Panc1 (cell line): ENCODE results near the gene KIRREL3. TPM values are rescaled to one million over a fixed set of nuclear protein-coding genes. Genes with fewer than 3 reads are reported as not detected.

ENCODE experiments used
- ATAC-seq: fragments of 200-7000 bp; cut with Tn5 transposase; 2 replicates; pipeline ENCODE4 v1.9.1; 2020; ENCODE audit warnings: mild to moderate bottlenecking, moderate library complexity
- BruUV-seq: library from RNA; stranded (reverse); fragments of 400-500 nt; replicated peaks from 2 replicates; lab custom pipeline; 2021; lab: Mats Ljungman, UMichigan
- CTCF ChIA-PET: fragments of 300-600 bp; sonication (Branson Sonifier 250); formaldehyde crosslinking; loops from one replicate; lab custom pipeline; 2022; ENCODE audit warnings: antibody characterized with exemption; lab: Charles Lee
- POLR2A ChIA-PET: fragments of 300-600 bp; sonication (Branson Sonifier 250); formaldehyde crosslinking; loops from one replicate; lab custom pipeline; 2022; ENCODE audit warnings: antibody characterized with exemption; lab: Charles Lee
- DNase-seq: peaks from one replicate; pipeline ENCODE4 v3.0.0-alpha.2; 2010; ENCODE audit warnings: low read depth, low spot score
- H3K27ac ChIP-seq: 2 replicates; pipeline ENCODE4 v1.5.1; 2011; ENCODE audit warnings: mild to moderate bottlenecking, low read length, inconsistent platforms
- H3K27me3 ChIP-seq: fragments of 200-500 bp; sonication (Bioruptor generic); 2 replicates; pipeline ENCODE4 v1.6.0; 2014; ENCODE audit warnings: low read length, inconsistent platforms; ENCODE audit not compliant: control insufficient read depth, insufficient read depth
- H3K36me3 ChIP-seq: fragments of 200-500 bp; sonication (Bioruptor generic); 2 replicates; pipeline ENCODE4 v1.5.1; 2014; ENCODE audit warnings: inconsistent platforms, mild to moderate bottlenecking, low read length, moderate library complexity; ENCODE audit not compliant: control insufficient read depth, insufficient read depth
- H3K4me1 ChIP-seq: 2 replicates; pipeline ENCODE4 v1.5.1; 2011; ENCODE audit warnings: inconsistent platforms, mild to moderate bottlenecking, low read length, moderate library complexity; ENCODE audit not compliant: control insufficient read depth, insufficient read depth
- H3K4me3 ChIP-seq, 2 experiments: 2 replicates each; pipeline ENCODE4 v1.5.1; 2011 to 2012; ENCODE audit warnings: low read depth in 2 of 2, low read length in 2 of 2, mild to moderate bottlenecking in 2 of 2, inconsistent platforms in 1 of 2, moderate library complexity in 1 of 2
- H3K9me3 ChIP-seq: fragments of 200-500 bp; sonication (Bioruptor generic); 2 replicates; pipeline ENCODE4 v1.5.1; 2014; ENCODE audit warnings: low read depth, mild to moderate bottlenecking, inconsistent platforms, low read length, moderate library complexity; ENCODE audit not compliant: control insufficient read depth, insufficient read depth
- POLR2AphosphoS5 ChIP-seq: IDR thresholded peaks from 2 replicates; pipeline ENCODE4 v1.6.1; 2012; ENCODE audit warnings: mild to moderate bottlenecking, low read depth, low read length, moderate library complexity
- SIN3A ChIP-seq: IDR thresholded peaks from 2 replicates; pipeline ENCODE4 v1.6.1; 2012; ENCODE audit warnings: low read depth, mild to moderate bottlenecking, low read length, moderate library complexity, borderline replicate concordance; ENCODE audit not compliant: insufficient read depth
- TCF7L2 ChIP-seq: IDR thresholded peaks from 2 replicates; pipeline ENCODE4 v1.6.1; 2011; ENCODE audit warnings: mild to moderate bottlenecking, low read depth, low read length, inconsistent platforms
- in situ Hi-C: cut with HindIII; loops from 2 replicates; pipeline ENCODE4 v1.10.0; 2016; ENCODE audit warnings: low sequenced_read_pairs, low pct_unique_long_range_greater_than_20kb
- intact Hi-C: fragments of 100-400 bp; cut with micrococcal nuclease; formaldehyde crosslinking; loops from one replicate; pipeline ENCODE4 v1.10.0; 2022; ENCODE audit not compliant: unreplicated experiment
- total RNA-seq: library from RNA; stranded (reverse); gene quantifications from one replicate; pipeline ENCODE4 v1.2.1, GENCODE V29; 2021; ENCODE audit not compliant: unreplicated experiment
- TF ChIP-seq, protein P1 (sequence below), 2 experiments: IDR thresholded peaks; 2 replicates each; pipeline ENCODE4 v1.6.1; 2011 to 2012; ENCODE audit warnings: low read depth in 2 of 2, control low read depth in 1 of 2, low read length in 1 of 2, mild to moderate bottlenecking in 1 of 2, moderate library complexity in 1 of 2; ENCODE audit not compliant: insufficient read depth in 1 of 2
- TF ChIP-seq, protein P2 (sequence below): fragments of 450-650 bp; IDR thresholded peaks from 2 replicates; pipeline ENCODE4 v1.5.1; 2017; ENCODE audit warnings: mild to moderate bottlenecking

The KIRREL3 gene
- total RNA-seq, 1 experiment from 2014 or later: 0.36 TPM

DNA sequence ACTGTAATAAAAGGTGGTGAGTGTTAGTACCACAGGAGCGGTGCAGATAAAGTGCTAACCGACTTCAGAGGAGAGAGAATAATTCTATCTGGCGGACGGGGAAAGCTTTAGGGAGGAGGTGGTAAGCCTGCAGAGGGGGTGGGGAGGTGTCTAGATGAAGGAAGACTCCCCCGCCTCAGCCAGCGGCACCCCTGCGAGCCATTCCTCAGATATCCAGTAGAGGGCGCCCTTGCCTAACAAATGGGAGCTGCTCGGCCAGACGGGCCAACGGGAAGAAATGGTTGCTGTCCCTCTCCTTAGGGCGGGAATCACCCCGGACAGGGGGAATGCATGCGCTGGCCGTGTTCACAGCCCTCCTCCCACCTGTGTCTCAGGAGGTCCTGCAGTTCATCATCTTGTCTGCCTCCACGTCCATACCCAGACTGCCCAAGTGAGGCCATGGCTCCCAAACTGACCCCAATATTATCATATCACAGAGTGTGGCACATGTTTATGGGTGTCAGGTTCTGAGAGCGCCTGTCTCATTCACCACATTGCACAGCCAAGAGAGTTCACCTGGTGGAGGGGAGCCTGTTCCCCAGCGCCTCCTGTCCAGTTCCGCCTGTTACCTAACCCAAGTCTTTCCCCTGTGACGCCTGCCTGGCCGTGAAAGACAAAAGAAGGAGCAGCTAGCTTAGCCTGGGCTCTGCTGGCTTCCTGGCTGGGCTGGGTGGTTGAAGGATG, 559.6 kb downstream of the KIRREL3 start:
- TF ChIP-seq POLR2AphosphoS5 (no peak), TCF7L2 (no peak)
- TF ChIP-seq, protein P1, sequence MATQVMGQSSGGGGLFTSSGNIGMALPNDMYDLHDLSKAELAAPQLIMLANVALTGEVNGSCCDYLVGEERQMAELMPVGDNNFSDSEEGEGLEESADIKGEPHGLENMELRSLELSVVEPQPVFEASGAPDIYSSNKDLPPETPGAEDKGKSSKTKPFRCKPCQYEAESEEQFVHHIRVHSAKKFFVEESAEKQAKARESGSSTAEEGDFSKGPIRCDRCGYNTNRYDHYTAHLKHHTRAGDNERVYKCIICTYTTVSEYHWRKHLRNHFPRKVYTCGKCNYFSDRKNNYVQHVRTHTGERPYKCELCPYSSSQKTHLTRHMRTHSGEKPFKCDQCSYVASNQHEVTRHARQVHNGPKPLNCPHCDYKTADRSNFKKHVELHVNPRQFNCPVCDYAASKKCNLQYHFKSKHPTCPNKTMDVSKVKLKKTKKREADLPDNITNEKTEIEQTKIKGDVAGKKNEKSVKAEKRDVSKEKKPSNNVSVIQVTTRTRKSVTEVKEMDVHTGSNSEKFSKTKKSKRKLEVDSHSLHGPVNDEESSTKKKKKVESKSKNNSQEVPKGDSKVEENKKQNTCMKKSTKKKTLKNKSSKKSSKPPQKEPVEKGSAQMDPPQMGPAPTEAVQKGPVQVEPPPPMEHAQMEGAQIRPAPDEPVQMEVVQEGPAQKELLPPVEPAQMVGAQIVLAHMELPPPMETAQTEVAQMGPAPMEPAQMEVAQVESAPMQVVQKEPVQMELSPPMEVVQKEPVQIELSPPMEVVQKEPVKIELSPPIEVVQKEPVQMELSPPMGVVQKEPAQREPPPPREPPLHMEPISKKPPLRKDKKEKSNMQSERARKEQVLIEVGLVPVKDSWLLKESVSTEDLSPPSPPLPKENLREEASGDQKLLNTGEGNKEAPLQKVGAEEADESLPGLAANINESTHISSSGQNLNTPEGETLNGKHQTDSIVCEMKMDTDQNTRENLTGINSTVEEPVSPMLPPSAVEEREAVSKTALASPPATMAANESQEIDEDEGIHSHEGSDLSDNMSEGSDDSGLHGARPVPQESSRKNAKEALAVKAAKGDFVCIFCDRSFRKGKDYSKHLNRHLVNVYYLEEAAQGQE (IDR thresholded peaks at IDR 0.05; ENCODE audit: insufficient read depth in 1 of 2, low read depth in 2 of 2, low read length in 1 of 2): no peak
- TF ChIP-seq, protein P2, sequence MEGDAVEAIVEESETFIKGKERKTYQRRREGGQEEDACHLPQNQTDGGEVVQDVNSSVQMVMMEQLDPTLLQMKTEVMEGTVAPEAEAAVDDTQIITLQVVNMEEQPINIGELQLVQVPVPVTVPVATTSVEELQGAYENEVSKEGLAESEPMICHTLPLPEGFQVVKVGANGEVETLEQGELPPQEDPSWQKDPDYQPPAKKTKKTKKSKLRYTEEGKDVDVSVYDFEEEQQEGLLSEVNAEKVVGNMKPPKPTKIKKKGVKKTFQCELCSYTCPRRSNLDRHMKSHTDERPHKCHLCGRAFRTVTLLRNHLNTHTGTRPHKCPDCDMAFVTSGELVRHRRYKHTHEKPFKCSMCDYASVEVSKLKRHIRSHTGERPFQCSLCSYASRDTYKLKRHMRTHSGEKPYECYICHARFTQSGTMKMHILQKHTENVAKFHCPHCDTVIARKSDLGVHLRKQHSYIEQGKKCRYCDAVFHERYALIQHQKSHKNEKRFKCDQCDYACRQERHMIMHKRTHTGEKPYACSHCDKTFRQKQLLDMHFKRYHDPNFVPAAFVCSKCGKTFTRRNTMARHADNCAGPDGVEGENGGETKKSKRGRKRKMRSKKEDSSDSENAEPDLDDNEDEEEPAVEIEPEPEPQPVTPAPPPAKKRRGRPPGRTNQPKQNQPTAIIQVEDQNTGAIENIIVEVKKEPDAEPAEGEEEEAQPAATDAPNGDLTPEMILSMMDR: peak; percentile 96
- H3K9me3 ChIP-seq: no peaks in the 10 kb centered on the region
- DNase-seq (peak; percentile 46), ATAC-seq (peak; percentile 89)
- H3K27ac ChIP-seq: no peak overlapping the region
- H3K4me3 ChIP-seq: peak overlapping the region in 1 of 2 experiments; percentile 12; a peak in 1 of 4 replicates
- H3K36me3 ChIP-seq: no peaks in the 10 kb centered on the region
- peaks cover 4% of the 10 kb centered on the region; the same call in 1 of the 2 replicates for H3K4me1 ChIP-seq
- intact Hi-C loops: loop anchor here (2.0 to 10.0 kb wide), 4 partner anchors 154 to 1716 kb away; no protein-coding TSS in a partner anchor
- ChIA-PET CTCF (interaction anchor here (0.5 to 1.0 kb wide), 4 partner anchors 26 to 44 kb away, joined by 3 to 17 read pairs (median 8); no protein-coding TSS in a partner anchor), POLR2A (no interaction called here)
- BruUV-seq: no TSS peak
- no peaks in the 10 kb centered on the region for H3K27me3 ChIP-seq
- in situ Hi-C loops: no loop called here

DNA sequence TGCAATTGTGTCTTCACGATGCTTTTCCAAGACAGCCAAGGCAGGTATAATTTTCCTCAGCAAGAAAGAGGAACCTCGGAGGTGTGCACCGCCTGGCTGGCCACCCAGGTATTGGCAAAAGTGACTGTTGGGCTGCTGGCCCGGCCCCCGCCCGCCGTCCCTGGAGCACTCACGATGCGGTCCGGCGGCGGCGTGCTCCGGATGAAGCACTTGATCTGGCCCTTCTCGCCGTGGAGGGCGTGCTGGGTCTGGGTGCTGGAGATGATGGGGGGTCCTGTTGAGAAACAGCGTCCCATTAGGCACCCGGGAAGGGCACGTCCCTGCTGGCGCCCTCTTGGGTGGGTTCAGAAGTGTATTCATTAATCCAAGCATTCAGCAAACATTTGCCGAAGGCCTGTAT, 560.3 kb downstream of the KIRREL3 start:
- intact Hi-C loops (loop anchor here (2.0 to 10.0 kb wide), 4 partner anchors 155 to 1717 kb away; no protein-coding TSS in a partner anchor), in situ Hi-C loops (no loop called here)
- Histone ChIP-seq H3K4me3 (no peak overlapping the region), H3K9me3 (no peaks in the 10 kb centered on the region), H3K4me1 (peaks cover 4% of the 10 kb centered on the region; the same call in 1 of the 2 replicates), H3K27me3 (no peaks in the 10 kb centered on the region), H3K27ac (no peak overlapping the region), H3K36me3 (no peaks in the 10 kb centered on the region)
- DNase-seq: no peak
- ATAC-seq: no peak
- TF ChIP-seq TCF7L2 (no peak), POLR2AphosphoS5 (no peak), SIN3A (no peak)
- TF ChIP-seq, protein P1 (IDR thresholded peaks at IDR 0.05; ENCODE audit: insufficient read depth in 1 of 2, low read depth in 2 of 2, low read length in 1 of 2): no peak
- TF ChIP-seq, protein P2: no peak
- BruUV-seq: no TSS peak
- CTCF ChIA-PET: interaction anchor here (0.7 to 1.0 kb wide), 2 partner anchors 11 to 40 kb away, joined by 4 to 17 read pairs; no protein-coding TSS in a partner anchor
- POLR2A ChIA-PET: no interaction called here
